ENCODE results near the gene RAP1GAP2.

DNA sequence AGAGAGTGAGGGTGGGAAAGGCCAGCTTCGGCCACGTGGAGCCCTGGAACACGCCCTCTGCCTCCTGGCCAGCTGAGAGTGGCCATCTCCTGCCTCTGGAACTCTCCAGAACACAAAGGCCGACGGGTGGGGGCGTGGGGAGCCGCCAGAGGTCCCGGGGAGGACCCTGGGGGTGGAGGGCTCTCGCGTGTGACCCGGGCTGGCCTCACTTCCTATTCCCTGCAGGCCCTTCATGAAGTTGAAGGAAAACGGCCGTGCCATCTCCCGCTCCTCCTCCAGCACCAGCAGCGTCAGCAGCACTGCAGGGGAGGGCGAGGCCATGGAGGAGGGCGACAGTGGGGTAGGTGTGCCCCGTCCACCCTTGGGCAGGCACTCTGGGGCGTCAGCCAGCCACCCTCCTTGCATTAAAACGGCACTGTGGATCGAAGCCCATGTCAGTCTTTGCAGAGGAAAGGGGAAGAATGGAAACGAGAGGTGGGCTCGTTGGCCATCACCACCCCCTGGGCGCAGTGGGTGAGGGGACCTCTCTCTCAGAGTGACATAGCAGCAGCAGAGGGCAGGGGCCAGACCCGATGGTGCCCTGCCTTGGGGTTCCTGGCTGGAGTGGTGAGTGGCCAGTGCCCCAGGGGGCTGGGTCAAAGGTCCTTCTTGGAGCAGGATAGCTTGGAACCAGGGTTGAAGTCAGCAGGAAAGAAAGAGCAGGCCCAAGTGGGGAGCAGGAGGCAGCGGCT lies 230.1 kb downstream of the RAP1GAP2 start:
- TF ChIP-seq EZH2phosphoT487 (IDR thresholded peaks at IDR 0.05; ENCODE audit: borderline replicate concordance, low read depth, low read length) = no peak
- TF ChIP-seq, protein P1, sequence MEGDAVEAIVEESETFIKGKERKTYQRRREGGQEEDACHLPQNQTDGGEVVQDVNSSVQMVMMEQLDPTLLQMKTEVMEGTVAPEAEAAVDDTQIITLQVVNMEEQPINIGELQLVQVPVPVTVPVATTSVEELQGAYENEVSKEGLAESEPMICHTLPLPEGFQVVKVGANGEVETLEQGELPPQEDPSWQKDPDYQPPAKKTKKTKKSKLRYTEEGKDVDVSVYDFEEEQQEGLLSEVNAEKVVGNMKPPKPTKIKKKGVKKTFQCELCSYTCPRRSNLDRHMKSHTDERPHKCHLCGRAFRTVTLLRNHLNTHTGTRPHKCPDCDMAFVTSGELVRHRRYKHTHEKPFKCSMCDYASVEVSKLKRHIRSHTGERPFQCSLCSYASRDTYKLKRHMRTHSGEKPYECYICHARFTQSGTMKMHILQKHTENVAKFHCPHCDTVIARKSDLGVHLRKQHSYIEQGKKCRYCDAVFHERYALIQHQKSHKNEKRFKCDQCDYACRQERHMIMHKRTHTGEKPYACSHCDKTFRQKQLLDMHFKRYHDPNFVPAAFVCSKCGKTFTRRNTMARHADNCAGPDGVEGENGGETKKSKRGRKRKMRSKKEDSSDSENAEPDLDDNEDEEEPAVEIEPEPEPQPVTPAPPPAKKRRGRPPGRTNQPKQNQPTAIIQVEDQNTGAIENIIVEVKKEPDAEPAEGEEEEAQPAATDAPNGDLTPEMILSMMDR (conservative IDR thresholded peaks at IDR 0.05; ENCODE audit: low read length) = no peak
